Uterus (tissue), 4 donors: ENCODE measurements around the gene GMDS. TPM values are rescaled to one million over a fixed set of nuclear protein-coding genes. Genes with fewer than 3 reads are reported as not detected.

Experiments
- DNase-seq, 2 donors: peaks; one replicate each; pipeline ENCODE4 v3.0.0-alpha.2; 2019 to 2020
- H3K27ac ChIP-seq, 2 donors: fragments of 200-600 bp; sonication (generic); 1 replicate in 1 of 2; 2 replicates in 1 of 2; pipeline ENCODE4 v1.5.1; 2016 to 2018
- H3K27me3 ChIP-seq, 2 donors: fragments of 200-600 bp; sonication (generic); one replicate each; pipeline ENCODE4 v1.5.1; 2018 to 2019; ENCODE audit warnings: control low read depth in 1 of 2
- H3K36me3 ChIP-seq, 2 donors: fragments of 200-600 bp; sonication (generic); one replicate each; pipeline ENCODE4 v1.5.1; 2019; ENCODE audit warnings: control low read depth in 1 of 2
- H3K4me1 ChIP-seq, 2 donors: fragments of 200-600 bp; sonication (generic); one replicate each; pipeline ENCODE4 v1.5.1; 2018 to 2019; ENCODE audit warnings: control low read depth in 1 of 2
- H3K4me3 ChIP-seq, 2 donors: fragments of 200-600 bp; sonication (generic); 1 replicate in 1 of 2; 2 replicates in 1 of 2; pipeline ENCODE4 v1.5.1; 2018 to 2019; ENCODE audit warnings: mild to moderate bottlenecking in 1 of 2
- H3K9me3 ChIP-seq, 2 donors: fragments of 200-600 bp; sonication (generic); one replicate each; pipeline ENCODE4 v1.5.1; 2019; ENCODE audit warnings: control low read depth in 1 of 2
- CTCF ChIP-seq, 4 experiments: fragments of 200-600 bp in 2 of 4; fragments of 450-650 bp in 2 of 4; sonication (generic) in 2 of 4; IDR thresholded peaks; one replicate each; pipeline ENCODE4 v1.5.1; 2016 to 2019; ENCODE audit warnings: antibody characterized with exemption in 4 of 4, mild to moderate bottlenecking in 2 of 4, moderate library complexity in 1 of 4
- POLR2A ChIP-seq, 2 donors: fragments of 450-650 bp; IDR thresholded peaks; one replicate each; pipeline ENCODE4 v1.6.1; 2016; ENCODE audit warnings: antibody characterized with exemption in 2 of 2, mild to moderate bottlenecking in 1 of 2, moderate library complexity in 1 of 2
- intact Hi-C: fragments of 100-400 bp; cut with DNase I; formaldehyde crosslinking; loops from one replicate; pipeline ENCODE4 v1.15.1; 2023; ENCODE audit warnings: low total_unique reads
- total RNA-seq, 4 donors: library from RNA; depleted of rRNA in 3 of 4; stranded (reverse); fragments of >200 nt in 3 of 4; gene quantifications; one replicate each; pipeline versions ENCODE4 v1.1.0 to v1.2.4, GENCODE V29; 2014 to 2023
- donor health status: DM: yes; HTN: yes; CAD: no.

GMDS gene
- total RNA-seq, 4 donors from 2014 or later, result 5.3 to 17.4 (median 12.9) TPM

- Histone ChIP-seq H3K27me3 (no peaks in the 10 kb centered on the region), H3K4me3 (no peak overlapping the region), H3K9me3 (no peaks in the 10 kb centered on the region), H3K4me1 (no peaks in the 10 kb centered on the region), H3K27ac (no peak overlapping the region), H3K36me3 (no peaks in the 10 kb centered on the region)
- TF ChIP-seq POLR2A (IDR thresholded peaks at IDR 0.05) (no peak), CTCF (IDR thresholded peaks at IDR 0.05) (no peak)
- intact Hi-C loops, result no loop called here
- DNase-seq, result no peak
Observed at GRCh38 chr6:2254747-2255146, 9.3 kb upstream of the GMDS start.

- H3K27ac ChIP-seq, result no peak overlapping the region
- no peaks in the 10 kb centered on the region for H3K36me3 ChIP-seq
- H3K4me3 ChIP-seq, result no peak overlapping the region
- intact Hi-C loops, result no loop called here
- H3K9me3 ChIP-seq, result no peaks in the 10 kb centered on the region
- no peaks in the 10 kb centered on the region for H3K27me3 ChIP-seq
- TF ChIP-seq CTCF (IDR thresholded peaks at IDR 0.05), result no peak
- TF ChIP-seq POLR2A (IDR thresholded peaks at IDR 0.05), result no peak
- no peak for DNase-seq
- no peaks in the 10 kb centered on the region for H3K4me1 ChIP-seq
Observed at GRCh38 chr6:2249126-2249525, 3.7 kb upstream of the GMDS start.

- TF ChIP-seq POLR2A (IDR thresholded peaks at IDR 0.05), result no peak
- TF ChIP-seq CTCF (IDR thresholded peaks at IDR 0.05), result no peak
- Histone ChIP-seq H3K27me3 (no peaks in the 10 kb centered on the region), H3K4me3 (no peak overlapping the region), H3K9me3 (no peaks in the 10 kb centered on the region), H3K27ac (no peak overlapping the region), H3K4me1 (no peaks in the 10 kb centered on the region), H3K36me3 (no peaks in the 10 kb centered on the region)
- intact Hi-C loops, result no loop called here
- no peak for DNase-seq
Observed at GRCh38 chr6:2247664-2248063, 2.3 kb upstream of the GMDS start.

- peak; percentile 44 to 76 for DNase-seq
- no peaks in the 10 kb centered on the region for H3K4me1 ChIP-seq
- intact Hi-C loops, result no loop called here
- H3K27ac ChIP-seq, result peak overlapping the region; percentile 83 to 84
- H3K27me3 ChIP-seq, result no peaks in the 10 kb centered on the region
- no peaks in the 10 kb centered on the region for H3K9me3 ChIP-seq
- TF ChIP-seq POLR2A (IDR thresholded peaks at IDR 0.05) (no peak), CTCF (IDR thresholded peaks at IDR 0.05) (no peak)
- H3K4me3 ChIP-seq, result peak overlapping the region; percentile 56 to 74
- H3K36me3 ChIP-seq, result no peaks in the 10 kb centered on the region
Observed at GRCh38 chr6:2245877-2246863, 765 bp upstream of the GMDS start.
